Ovary (tissue), 3 donors: Measurements from ENCODE around the gene USP36.

Source experiments
- CTCF ChIP-seq, 3 donors: fragments of 450-650 bp in 2 of 3; fragments of 200-600 bp in 1 of 3; IDR thresholded peaks; one replicate each; pipeline versions ENCODE4 v1.5.1 to v1.8.0; 2016 to 2022; ENCODE audit warnings: antibody characterized with exemption in 3 of 3, mild to moderate bottlenecking in 1 of 3
- POLR2A ChIP-seq: fragments of 450-650 bp; IDR thresholded peaks from one replicate; pipeline ENCODE4 v1.6.1; 2017; ENCODE audit warnings: antibody characterized with exemption, mild to moderate bottlenecking, moderate library complexity
- donor health status: DM: no; HTN: no; CAD: no.

GRCh38 chr17:78808163-78808562 lies 32.5 kb downstream of the USP36 start:
- TF ChIP-seq CTCF (IDR thresholded peaks at IDR 0.05) (no peak), POLR2A (no peak)
